B cell (primary cell): ENCODE results near the gene NDOR1. TPM values are rescaled to one million over a fixed set of nuclear protein-coding genes. Genes with fewer than 3 reads are reported as not detected.

Experiments used
- ATAC-seq: fragments of 200-7000 bp; cut with Tn5 transposase; one replicate; pipeline ENCODE4 v1.10.0; 2021; ENCODE audit warnings: low read depth, mild to moderate bottlenecking, moderate number of reproducible peaks, moderate library complexity
- CTCF ChIA-PET: fragments of 350-600 bp; sonication (Branson Sonifier 250); formaldehyde crosslinking; loops from one replicate; lab custom pipeline; 2021; ENCODE audit warnings: antibody characterized with exemption, inconsistent platforms; lab: Charles Lee
- POLR2A ChIA-PET: fragments of 350-600 bp; sonication (Branson Sonifier 250); formaldehyde crosslinking; loops from one replicate; lab custom pipeline; 2021; ENCODE audit warnings: antibody characterized with exemption; lab: Charles Lee
- DNase-seq: peaks from one replicate; pipeline ENCODE4 v3.0.0; 2013
- H2AFZ ChIP-seq: 2 replicates; pipeline ENCODE4 v1.6.1; 2012; ENCODE audit warnings: mild to moderate bottlenecking, low read depth, low read length; ENCODE audit not compliant: insufficient read depth, poor library complexity, severe bottlenecking
- H3K27ac ChIP-seq, 2 donors: 1 replicate in 1 of 2; 2 replicates in 1 of 2; pipeline ENCODE4 v1.5.1; 2012 to 2013; ENCODE audit warnings: low read length in 2 of 2, mild to moderate bottlenecking in 2 of 2, moderate library complexity in 1 of 2
- H3K27me3 ChIP-seq, 4 experiments: fragments of 200-600 bp in 1 of 4; sonication (generic) in 1 of 4; replicated peaks in 1 of 4; 1 replicate in 2 of 4; 2 replicates in 2 of 4; pipeline versions ENCODE4 v1.6.1 to v1.7.0; 2013 to 2016; ENCODE audit warnings: low read length in 3 of 4, mild to moderate bottlenecking in 2 of 4, mixed read lengths in 1 of 4, moderate library complexity in 1 of 4; ENCODE audit not compliant: insufficient read depth in 4 of 4, control insufficient read depth in 3 of 4; ENCODE audit errors: control extremely low read depth in 1 of 4
- H3K36me3 ChIP-seq, 2 experiments: replicated peaks in 1 of 2; 1 replicate in 1 of 2; 2 replicates in 1 of 2; pipeline versions ENCODE4 v1.6.1 to v1.7.1; 2013; ENCODE audit warnings: low read length in 1 of 2; ENCODE audit not compliant: insufficient read depth in 2 of 2, control insufficient read depth in 1 of 2; ENCODE audit errors: control extremely low read depth in 1 of 2, extremely low read depth in 1 of 2
- H3K4me1 ChIP-seq, 2 donors: fragments of 200-600 bp in 1 of 2; sonication (generic) in 1 of 2; 1 replicate in 1 of 2; 2 replicates in 1 of 2; pipeline versions ENCODE4 v1.5.1 to v1.6.1; 2013 to 2017; ENCODE audit warnings: low read length in 2 of 2; ENCODE audit not compliant: control insufficient read depth in 2 of 2, insufficient read depth in 2 of 2
- H3K4me2 ChIP-seq: replicated peaks from 2 replicates; pipeline ENCODE3; 2012; ENCODE audit warnings: mild to moderate bottlenecking, low read depth, low read length; ENCODE audit not compliant: poor library complexity, severe bottlenecking
- H3K4me3 ChIP-seq, 5 experiments: fragments of 200-600 bp in 1 of 5; sonication (generic) in 1 of 5; 1 replicate in 3 of 5; 2 replicates in 2 of 5; pipeline versions ENCODE4 v1.5.1 to v1.7.0; 2011 to 2016; ENCODE audit warnings: low read length in 4 of 5, mild to moderate bottlenecking in 4 of 5, low read depth in 2 of 5, control low read depth in 1 of 5, moderate library complexity in 1 of 5; ENCODE audit not compliant: insufficient read depth in 1 of 5; ENCODE audit errors: control extremely low read depth in 1 of 5, extremely low read depth in 1 of 5
- H3K79me2 ChIP-seq: fragments of 200-600 bp; sonication (generic); one replicate; pipeline ENCODE4 v1.6.0; 2016; ENCODE audit warnings: low read length; ENCODE audit not compliant: control insufficient read depth, insufficient read depth
- H3K9ac ChIP-seq: fragments of 200-600 bp; sonication (generic); 2 replicates; pipeline ENCODE4 v1.6.1; 2017; ENCODE audit warnings: mild to moderate bottlenecking, low read length, moderate library complexity
- H3K9me3 ChIP-seq, 3 donors: one replicate each; pipeline versions ENCODE4 v1.6.1 to v1.7.1; 2013; ENCODE audit warnings: low read length in 2 of 3; ENCODE audit not compliant: control insufficient read depth in 2 of 3, insufficient read depth in 1 of 3; ENCODE audit errors: control extremely low read depth in 1 of 3
- H4K20me1 ChIP-seq: 2 replicates; pipeline ENCODE4 v1.6.0; 2012; ENCODE audit warnings: mild to moderate bottlenecking, low read length; ENCODE audit not compliant: insufficient read depth, control insufficient read depth, poor library complexity, severe bottlenecking
- H3K27ac Mint-ChIP-seq: one replicate; pipeline ENCODE4 v1.8.0; 2021; ENCODE audit warnings: mixed read lengths
- H3K27me3 Mint-ChIP-seq: one replicate; pipeline ENCODE4 v1.8.0; 2021; ENCODE audit warnings: mixed read lengths
- H3K4me1 Mint-ChIP-seq: one replicate; pipeline ENCODE4 v1.8.0; 2021; ENCODE audit warnings: mixed read lengths
- H3K4me3 Mint-ChIP-seq: one replicate; pipeline ENCODE4 v1.8.0; 2021; ENCODE audit warnings: mixed read lengths
- H3K9me3 Mint-ChIP-seq: one replicate; pipeline ENCODE4 v1.8.0; 2022; ENCODE audit warnings: mixed read lengths; ENCODE audit not compliant: insufficient read depth
- CTCF ChIP-seq: fragments of 200-600 bp; IDR thresholded peaks from one replicate; pipeline ENCODE4 v1.8.0; 2022; ENCODE audit warnings: antibody characterized with exemption, mild to moderate bottlenecking
- EZH2 ChIP-seq: IDR thresholded peaks from 2 replicates; pipeline ENCODE4 v1.6.1; 2012; ENCODE audit warnings: borderline replicate concordance, low read depth, mild to moderate bottlenecking, moderate library complexity, low read length; ENCODE audit not compliant: insufficient read depth, poor library complexity, severe bottlenecking
- WGBS: methylation state at CpG from one replicate; pipeline ENCODE4 v1.1.5; 2013; ENCODE audit warnings: missing lambda C conversion rate; ENCODE audit not compliant: insufficient coverage; 5-methylcytosine and 5-hydroxymethylcytosine counted together
- intact Hi-C: fragments of 100-400 bp; cut with micrococcal nuclease; formaldehyde crosslinking; loops from one replicate; pipeline ENCODE4 v1.10.0; 2022
- polyA minus RNA-seq: library from RNA; depleted of rRNA, polyadenylated mRNA; stranded (reverse); fragments of >200 nt; gene quantifications from 2 replicates; pipeline ENCODE4 v1.2.3, GENCODE V29; 2012
- polyA plus RNA-seq: library from polyadenylated mRNA; depleted of rRNA; stranded (reverse); fragments of >200 nt; gene quantifications from 2 replicates; pipeline ENCODE4 v1.2.3, GENCODE V29; 2012
- total RNA-seq, 2 donors: library from RNA; stranded (reverse); fragments of 120-200 nt in 1 of 2; gene quantifications; 1 replicate in 1 of 2; 2 replicates in 1 of 2; pipeline versions ENCODE4 v1.2.3 to v1.2.4, GENCODE V29; 2013 to 2022

The NDOR1 gene
- 37.3 and 40.9 TPM in 2 replicates for total RNA-seq
- total RNA-seq (2013): 9.1 TPM
- 36.4 and 37.6 TPM in 2 replicates for polyA plus RNA-seq
- 11.3 and 24.5 TPM in 2 replicates for polyA minus RNA-seq

- H3K4me3 Mint-ChIP-seq: peak within 1 kb of the TSS; percentile 93
- ChIA-PET CTCF (interaction anchor here (1.2 to 1.6 kb wide), 2 partner anchors 18 to 22 kb away, joined by 3 to 4 read pairs; partner anchors contain the start of gene RNF224), POLR2A (interaction anchor here (1.1 to 2.1 kb wide), 4 partner anchors 16 to 76 kb away, joined by 3 to 10 read pairs (median 4); partner anchors contain the start of genes ANAPC2, RNF208 and SSNA1)
- Histone ChIP-seq H3K36me3 (peaks cover 0 to 5% of the 10 kb centered on the region in 2 experiments), H3K4me1 (peaks cover 37 to 50% of the 10 kb centered on the region in 2 donors), H3K27ac (peak within 1 kb of the TSS; percentile 73 to 89), H3K79me2 (peaks cover 61% of the 10 kb centered on the region), H3K4me2 (peak within 1 kb of the TSS; percentile 85), H3K27me3 (no peaks in the 10 kb centered on the region), H3K4me3 (peak within 1 kb of the TSS; percentile 66 to 96 (median 86)), H4K20me1 (peaks cover 43% of the 10 kb centered on the region), H3K9me3 (no peaks in the 10 kb centered on the region), H2AFZ (peak within 1 kb of the TSS; percentile 88), H3K9ac (peak within 1 kb of the TSS; percentile 84)
- H3K27ac Mint-ChIP-seq: peak within 1 kb of the TSS; percentile 90
- no peaks in the 10 kb centered on the region for H3K27me3 Mint-ChIP-seq
- TF ChIP-seq EZH2: no peak
- TF ChIP-seq CTCF: no peak
- under 1% methylated on average over 98 of the region's 98 CpGs for WGBS
- ATAC-seq (peak; percentile 35), DNase-seq (peak; percentile 94)
- no peaks in the 10 kb centered on the region for H3K9me3 Mint-ChIP-seq
- intact Hi-C loops: loop anchor here (1.0 to 10.0 kb wide), 4 partner anchors 17 to 321 kb away; partner anchors contain the start of genes ANAPC2, SSNA1 and TRAF2
- H3K4me1 Mint-ChIP-seq: peaks cover 46% of the 10 kb centered on the region
Measured at GRCh38 chr9:137205126-137206069, at the start of gene NDOR1, which contains the start of gene TMEM203. NDOR1 (plus strand) TSS chr9:137205700; CDS start chr9:137205778, 78 bp downstream. TMEM203 (minus strand) TSS chr9:137205648; CDS start chr9:137205414, 234 bp downstream.
